Measurements from ENCODE around the gene KRTAP10-1.
"Not testable (repeated sequence)": the region's sequence is repeated elsewhere in the genome, so short reads cannot be mapped to it uniquely, and the experiment has no call there.

The KRTAP10-1 gene, protein sequence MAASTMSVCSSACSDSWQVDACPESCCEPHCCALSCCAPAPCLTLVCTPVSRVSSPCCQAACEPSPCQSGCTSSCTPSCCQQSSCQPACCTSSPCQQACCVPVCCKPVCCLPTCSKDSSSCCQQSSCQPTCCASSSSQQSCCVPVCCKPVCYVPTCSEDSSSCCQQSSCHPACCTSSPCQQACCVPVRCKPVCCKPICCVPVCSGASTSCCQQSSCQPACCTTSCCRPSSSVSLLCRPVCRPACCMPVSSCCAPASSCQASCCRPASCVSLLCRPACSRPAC

DNA sequence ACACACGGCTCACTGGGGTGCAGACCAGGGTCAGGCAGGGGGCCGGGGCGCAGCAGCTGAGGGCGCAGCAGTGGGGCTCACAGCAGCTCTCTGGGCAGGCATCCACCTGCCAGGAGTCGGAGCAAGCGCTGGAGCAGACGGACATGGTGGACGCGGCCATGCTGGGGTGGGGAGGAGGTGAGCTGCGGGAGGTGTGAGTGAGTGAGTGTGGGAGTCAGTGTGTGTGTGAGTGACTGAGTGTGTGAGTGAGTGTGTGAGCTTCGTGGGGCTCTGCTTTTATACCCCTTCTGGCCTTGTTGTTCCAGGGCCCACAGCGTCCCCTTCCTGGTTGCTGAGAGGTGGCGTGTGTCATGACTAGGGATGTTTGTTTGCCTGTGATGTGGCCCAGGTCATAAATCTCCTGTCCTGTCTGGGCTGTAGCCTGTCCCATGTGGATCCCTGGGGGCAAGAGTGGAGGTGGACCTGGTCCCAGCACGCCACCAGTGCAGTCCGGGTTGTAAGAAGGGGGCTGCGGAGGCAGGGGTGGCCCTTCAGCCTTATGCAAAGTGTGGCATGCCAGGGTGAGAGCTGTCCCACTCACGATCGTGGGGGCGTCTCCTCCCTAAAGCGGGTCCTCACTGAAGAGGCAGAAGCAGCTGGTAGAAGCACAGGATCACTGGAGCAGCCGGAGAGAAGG, at the start of gene KRTAP10-1:
Gene KRTAP10-1, minus strand, starts transcription at position 205 of the 676 bp plus-strand sequence. Its CDS starts 45 bp downstream, at position 160.
- DNase-seq (ENCODE audit: low spot score): no peak

DNA sequence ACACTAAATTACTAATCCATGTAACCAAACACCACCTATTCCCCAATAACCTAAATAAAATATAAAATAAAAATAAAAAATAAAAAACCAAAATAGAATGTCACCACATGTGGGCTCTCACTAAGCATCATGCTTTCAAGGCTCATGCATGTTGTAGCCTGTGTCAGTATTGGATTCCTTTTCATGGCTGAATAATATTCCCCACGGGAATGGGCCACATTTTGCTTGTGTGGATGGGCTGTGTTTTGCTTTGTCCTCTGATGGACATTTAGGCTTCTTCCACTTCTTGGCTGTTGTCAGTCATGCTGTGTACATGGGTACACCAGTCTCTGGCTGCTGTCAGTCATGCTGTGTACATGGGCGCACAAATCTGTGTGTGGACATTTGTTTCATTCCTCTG, 49.1 kb upstream of the KRTAP10-1 start:
- no peak for DNase-seq (ENCODE audit: low spot score)

GRCh38 chr21:44585892-44586291, 45.9 kb upstream of the KRTAP10-1 start:
- DNase-seq (ENCODE audit: low spot score): no peak

- DNase-seq (ENCODE audit: low spot score): no peak
Observed at GRCh38 chr21:44583800-44584147, 43.8 kb upstream of the KRTAP10-1 start.

- DNase-seq (ENCODE audit: low spot score): no peak
Observed at GRCh38 chr21:44583089-44583799, 43.2 kb upstream of the KRTAP10-1 start.

GRCh38 chr21:44582055-44582454, 42.1 kb upstream of the KRTAP10-1 start:
- no peak for DNase-seq (ENCODE audit: low spot score)

- DNase-seq (ENCODE audit: low spot score): no peak
Observed at GRCh38 chr21:44581158-44581557, 41.2 kb upstream of the KRTAP10-1 start.

GRCh38 chr21:44580231-44580821, 40.3 kb upstream of the KRTAP10-1 start, which contains the start of gene KRTAP10-5:
Gene KRTAP10-5, minus strand, starts transcription at chr21:44580604. Its CDS starts 26 bp downstream, at chr21:44580578.
- not testable (repeated sequence) for DNase-seq (ENCODE audit: low spot score)

- no peak for DNase-seq (ENCODE audit: low spot score)
Observed at GRCh38 chr21:44579833-44580144, 39.8 kb upstream of the KRTAP10-1 start.

GRCh38 chr21:44579056-44579832, 39.2 kb upstream of the KRTAP10-1 start:
- DNase-seq (ENCODE audit: low spot score): no peak

GRCh38 chr21:44578371-44579055, 38.5 kb upstream of the KRTAP10-1 start:
- no peak for DNase-seq (ENCODE audit: low spot score)

DNA sequence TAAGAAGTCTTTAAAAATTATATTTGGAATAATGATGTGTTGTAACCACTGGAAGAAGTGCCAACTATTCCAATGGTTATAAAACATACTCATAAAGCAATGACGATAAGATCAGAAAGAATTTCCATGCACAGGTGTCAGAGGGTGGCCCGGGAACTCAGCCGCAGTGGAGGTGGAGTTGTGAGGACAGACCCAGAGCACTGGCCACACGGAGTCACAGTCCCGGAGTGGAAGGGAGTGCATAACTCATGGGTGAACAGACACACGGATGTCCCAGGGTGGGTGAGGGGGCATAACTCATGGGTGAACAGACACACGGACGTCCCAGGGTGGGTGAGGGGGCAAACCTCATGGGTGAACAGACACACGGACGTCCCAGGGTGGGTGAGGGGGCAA, 36.0 kb upstream of the KRTAP10-1 start:
- no peak for DNase-seq (ENCODE audit: low spot score)

GRCh38 chr21:44575307-44576024, 35.5 kb upstream of the KRTAP10-1 start:
- DNase-seq (ENCODE audit: low spot score): no peak

DNA sequence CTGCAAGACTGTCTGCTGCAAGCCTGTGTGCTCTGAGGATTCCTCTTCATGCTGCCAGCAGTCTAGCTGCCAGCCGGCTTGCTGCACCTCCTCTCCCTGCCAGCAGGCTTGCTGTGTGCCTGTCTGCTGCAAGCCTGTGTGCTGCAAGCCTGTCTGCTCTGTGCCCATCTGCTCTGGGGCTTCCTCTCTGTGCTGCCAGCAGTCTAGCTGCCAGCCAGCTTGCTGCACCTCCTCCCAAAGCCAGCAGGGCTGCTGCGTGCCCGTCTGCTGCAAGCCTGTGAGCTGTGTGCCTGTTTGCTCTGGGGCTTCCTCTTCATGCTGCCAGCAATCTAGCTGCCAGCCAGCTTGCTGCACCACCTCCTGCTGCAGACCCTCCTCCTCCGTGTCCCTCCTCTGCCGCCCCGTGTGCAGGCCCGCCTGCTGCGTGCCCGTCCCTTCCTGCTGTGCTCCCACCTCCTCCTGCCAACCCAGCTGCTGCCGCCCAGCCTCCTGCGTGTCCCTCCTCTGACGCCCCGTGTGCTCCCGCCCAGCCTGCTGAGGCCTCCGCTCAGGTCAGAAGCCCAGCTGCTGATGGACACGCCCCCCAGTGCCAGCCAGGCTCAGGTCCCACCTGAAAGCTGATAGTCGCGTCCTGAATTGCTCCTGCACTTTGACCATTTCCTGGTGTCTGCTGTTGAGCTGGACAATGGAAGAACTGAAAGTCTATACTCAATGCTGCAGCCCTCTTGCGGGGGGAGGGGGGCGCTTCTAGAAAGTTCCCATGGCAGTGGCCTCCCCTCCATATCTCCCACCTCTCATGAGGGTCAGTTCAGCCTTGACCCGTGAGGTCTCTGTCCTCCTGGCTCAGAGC, 34.7 kb upstream of the KRTAP10-1 start:
- no peak for DNase-seq (ENCODE audit: low spot score)

- not testable (repeated sequence) for DNase-seq (ENCODE audit: low spot score)
Observed at GRCh38 chr21:44573630-44574456, 33.8 kb upstream of the KRTAP10-1 start, which contains the start of gene KRTAP10-4. Gene KRTAP10-4, plus strand, starts transcription at chr21:44573729. Its CDS starts 30 bp downstream, at chr21:44573759.

DNA sequence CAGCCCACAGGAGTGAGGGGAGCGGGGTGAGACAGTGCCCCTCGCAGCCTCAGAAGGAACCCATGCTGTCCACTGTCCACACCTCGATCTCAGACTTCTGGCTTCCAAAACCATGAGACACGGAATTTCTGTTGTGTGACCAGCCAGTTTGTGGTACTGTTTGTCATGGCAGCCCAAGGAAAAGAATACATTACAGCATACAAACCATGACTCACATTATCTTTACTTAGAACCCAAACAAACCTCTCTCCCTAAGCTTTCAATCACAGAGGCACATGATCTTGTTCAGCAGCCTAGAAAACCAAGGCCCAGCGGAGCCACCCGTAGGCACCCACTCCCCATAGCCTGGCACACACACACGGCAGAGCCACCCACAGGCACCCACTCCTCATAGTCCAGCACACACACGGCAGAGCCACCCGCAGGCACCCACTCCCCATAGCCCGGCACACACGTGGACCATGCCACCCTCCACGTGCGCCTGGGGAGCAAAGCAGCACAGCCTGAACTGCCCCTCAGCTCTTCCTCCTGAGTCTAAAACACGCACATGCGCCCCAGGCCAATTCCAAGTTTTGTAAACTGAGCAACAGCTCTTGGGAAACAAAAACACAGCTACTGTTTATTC, 33.1 kb upstream of the KRTAP10-1 start:
- peak; percentile 61 for DNase-seq (ENCODE audit: low spot score)

DNA sequence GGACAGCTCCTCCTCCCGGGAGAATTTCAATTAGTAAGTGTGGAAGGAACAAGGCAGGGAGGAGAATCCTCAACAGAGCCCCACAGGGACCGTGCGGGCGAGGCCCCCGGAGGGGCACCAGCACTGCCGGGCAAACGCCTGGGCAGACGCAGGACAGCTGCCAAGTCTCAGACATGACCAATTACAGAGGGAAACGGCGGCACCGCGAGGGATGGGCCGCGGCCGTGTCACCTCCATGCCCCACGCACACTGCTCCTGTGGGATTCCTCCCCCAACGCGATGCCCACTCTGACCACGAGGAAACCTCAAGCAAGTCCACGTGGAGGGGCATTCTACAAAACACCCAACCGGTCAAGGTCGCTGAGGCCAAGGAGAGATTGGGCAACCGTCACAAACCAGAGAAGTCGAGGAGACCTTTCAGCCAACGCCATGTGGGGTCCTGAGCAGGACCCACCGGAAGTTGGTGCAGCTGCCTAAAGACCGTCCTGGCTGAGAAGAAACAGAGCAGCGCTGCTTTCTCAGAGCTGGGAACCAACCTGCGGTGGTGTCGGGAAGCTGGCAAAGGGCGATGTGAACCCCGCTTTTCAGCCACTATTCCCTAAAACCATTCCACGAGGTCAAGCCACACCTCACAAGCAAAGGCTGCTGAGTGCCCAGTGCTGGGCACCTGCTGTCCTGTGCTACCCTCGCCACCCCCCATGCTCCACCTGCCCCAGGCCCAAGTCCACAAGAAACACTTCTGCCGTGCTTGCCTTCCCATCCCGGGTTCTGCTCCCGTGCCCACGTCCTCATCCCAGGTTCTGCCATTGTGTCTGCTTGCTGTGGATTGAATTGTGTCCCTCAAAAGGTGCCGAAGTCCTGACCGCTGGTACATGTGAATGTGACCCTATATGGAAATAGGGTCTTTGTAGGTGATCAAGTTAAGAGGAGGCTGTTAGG, 32.1 kb upstream of the KRTAP10-1 start:
- DNase-seq (ENCODE audit: low spot score): no peak

Measured in AG08396 (cell line).